ENCODE results near the gene CLSTN2. TPM values are rescaled to one million over a fixed set of nuclear protein-coding genes. Genes with fewer than 3 reads are reported as not detected.

The CLSTN2 gene
- total RNA-seq, 1 experiment from 2014 or later: 0.07 TPM

- Mint-ChIP-seq H3K36me3 (ENCODE audit: insufficient read depth, unreplicated experiment) (no peaks in the 10 kb centered on the region), H3K27me3 (ENCODE audit: unreplicated experiment) (no peaks in the 10 kb centered on the region)
- CTCF ChIA-PET: no interaction called here
Observed at GRCh38 chr3:139909811-139910210, 25.2 kb upstream of the CLSTN2 start.

GRCh38 chr3:139916271-139916670, 18.7 kb upstream of the CLSTN2 start:
- intact Hi-C loops (cut with micrococcal nuclease; ENCODE audit: unreplicated experiment): no loop called here
- DNase-seq: no peak
- Mint-ChIP-seq H3K4me1 (ENCODE audit: low read depth, unreplicated experiment) (no peaks in the 10 kb centered on the region), H3K4me3 (ENCODE audit: low read depth, unreplicated experiment) (no peak overlapping the region), H3K27ac (ENCODE audit: unreplicated experiment) (no peak overlapping the region), H3K27me3 (ENCODE audit: unreplicated experiment) (no peaks in the 10 kb centered on the region), H3K36me3 (ENCODE audit: insufficient read depth, unreplicated experiment) (no peaks in the 10 kb centered on the region), H3K9me3 (ENCODE audit: low read depth, unreplicated experiment) (peaks cover 6% of the 10 kb centered on the region)
- BruUV-seq (replicated peaks): no TSS peak
- TF ChIP-seq CTCF (IDR thresholded peaks at IDR 0.05; ENCODE audit: unreplicated experiment): no peak
- CTCF ChIA-PET: no interaction called here

More at GRCh38 chr3:139909811-139910210, 25.2 kb upstream of the CLSTN2 start:
- no peaks in the 10 kb centered on the region for H3K4me1 Mint-ChIP-seq (ENCODE audit: low read depth, unreplicated experiment)
- intact Hi-C loops (cut with micrococcal nuclease; ENCODE audit: unreplicated experiment): no loop called here
- peaks cover 9% of the 10 kb centered on the region for H3K9me3 Mint-ChIP-seq (ENCODE audit: low read depth, unreplicated experiment)
- DNase-seq: no peak
- no peak overlapping the region for H3K4me3 Mint-ChIP-seq (ENCODE audit: low read depth, unreplicated experiment)
- TF ChIP-seq CTCF (IDR thresholded peaks at IDR 0.05; ENCODE audit: unreplicated experiment): no peak
- no peak overlapping the region for H3K27ac Mint-ChIP-seq (ENCODE audit: unreplicated experiment)
- no TSS peak for BruUV-seq (replicated peaks)

- Mint-ChIP-seq H3K36me3 (ENCODE audit: insufficient read depth, unreplicated experiment) (no peaks in the 10 kb centered on the region), H3K27me3 (ENCODE audit: unreplicated experiment) (no peaks in the 10 kb centered on the region), H3K4me1 (ENCODE audit: low read depth, unreplicated experiment) (no peaks in the 10 kb centered on the region), H3K9me3 (ENCODE audit: low read depth, unreplicated experiment) (peaks cover 8% of the 10 kb centered on the region), H3K27ac (ENCODE audit: unreplicated experiment) (no peak overlapping the region), H3K4me3 (ENCODE audit: low read depth, unreplicated experiment) (no peak overlapping the region)
- intact Hi-C loops (cut with micrococcal nuclease; ENCODE audit: unreplicated experiment): no loop called here
- DNase-seq: no peak
- CTCF ChIA-PET: no interaction called here
- TF ChIP-seq CTCF (IDR thresholded peaks at IDR 0.05; ENCODE audit: unreplicated experiment): no peak
- no TSS peak for BruUV-seq (replicated peaks)
Observed at GRCh38 chr3:139917226-139917785, 17.7 kb upstream of the CLSTN2 start.

- DNase-seq: no peak
- no peak for TF ChIP-seq CTCF (IDR thresholded peaks at IDR 0.05; ENCODE audit: unreplicated experiment)
- CTCF ChIA-PET: interaction anchor here (1.2 kb wide), 1 partner anchor 942 kb away, joined by 3 read pairs; no protein-coding TSS in a partner anchor
- H3K9me3 Mint-ChIP-seq (ENCODE audit: low read depth, unreplicated experiment): no peaks in the 10 kb centered on the region
- no peaks in the 10 kb centered on the region for H3K36me3 Mint-ChIP-seq (ENCODE audit: insufficient read depth, unreplicated experiment)
- BruUV-seq (replicated peaks): no TSS peak
- H3K27ac Mint-ChIP-seq (ENCODE audit: unreplicated experiment): no peak overlapping the region
- intact Hi-C loops (cut with micrococcal nuclease; ENCODE audit: unreplicated experiment): no loop called here
- H3K27me3 Mint-ChIP-seq (ENCODE audit: unreplicated experiment): peaks cover 49% of the 10 kb centered on the region
- H3K4me3 Mint-ChIP-seq (ENCODE audit: low read depth, unreplicated experiment): no peak overlapping the region
- no peaks in the 10 kb centered on the region for H3K4me1 Mint-ChIP-seq (ENCODE audit: low read depth, unreplicated experiment)
Observed at GRCh38 chr3:139928708-139929505, 6.1 kb upstream of the CLSTN2 start.
